ENCODE measurements around the gene LMNTD2.

Gene LMNTD2, protein sequence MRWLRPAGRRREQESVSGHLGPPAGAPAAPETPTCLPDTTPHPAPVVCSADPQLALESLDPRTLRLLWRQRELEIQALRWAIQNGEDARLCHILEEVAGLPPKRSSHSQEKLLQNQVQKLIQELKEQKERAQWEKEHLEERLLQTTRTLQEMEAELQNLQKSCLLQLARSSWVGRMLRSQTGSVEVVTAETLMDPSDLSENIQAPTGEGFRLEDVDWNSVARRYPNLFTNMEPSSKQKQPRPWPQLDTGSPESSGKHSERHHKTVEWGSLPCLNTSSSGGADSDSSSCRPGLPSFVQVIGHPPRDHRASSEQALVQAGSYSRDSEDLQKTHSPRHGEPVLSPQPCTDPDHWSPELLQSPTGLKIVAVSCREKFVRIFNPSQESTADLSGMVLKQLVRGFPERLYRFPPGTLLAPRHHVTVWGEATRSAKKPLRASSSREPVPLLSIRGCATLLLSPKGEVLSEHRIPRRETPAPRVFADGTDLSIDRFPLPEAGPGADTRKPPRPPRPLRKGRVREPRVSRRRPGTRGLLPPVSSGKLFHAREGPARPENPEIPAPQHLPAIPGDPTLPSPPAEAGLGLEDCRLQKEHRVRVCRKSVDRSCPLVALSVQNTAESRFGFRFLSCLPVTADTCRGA

GRCh38 chr11:560305-561147 lies at the start of gene LMNTD2, which contains the start of gene RASSF7:
LMNTD2 (minus strand) TSS chr11:560738; CDS start chr11:560716, 22 bp downstream.
RASSF7 (plus strand) TSS chr11:560970; CDS start chr11:561769, 799 bp downstream.
- peak; percentile 81 for DNase-seq

GRCh38 chr11:609341-609811 lies 48.8 kb upstream of the LMNTD2 start:
- DNase-seq: no peak

DNA sequence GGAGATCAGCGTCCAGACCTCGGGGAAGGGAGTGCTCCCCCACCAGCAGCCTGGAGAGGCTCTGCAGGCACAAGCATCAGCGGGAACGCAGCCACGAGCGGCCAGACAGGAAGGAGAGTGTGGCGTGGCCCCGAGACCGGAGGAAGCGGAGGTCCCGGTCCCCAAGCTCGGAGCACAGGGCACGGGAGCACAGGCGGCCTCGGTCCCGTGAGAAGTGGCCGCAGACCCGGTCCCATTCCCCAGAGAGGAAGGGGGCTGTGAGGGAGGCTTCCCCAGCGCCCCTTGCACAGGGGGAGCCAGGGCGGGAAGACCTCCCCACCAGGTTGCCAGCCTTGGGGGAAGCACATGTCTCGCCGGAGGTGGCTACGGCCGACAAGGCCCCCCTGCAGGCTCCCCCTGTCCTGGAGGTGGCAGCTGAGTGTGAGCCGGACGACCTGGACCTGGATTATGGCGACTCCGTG lies 48.3 kb upstream of the LMNTD2 start:
- DNase-seq: no peak

- no peak for DNase-seq
Observed at GRCh38 chr11:607971-608659, 47.6 kb upstream of the LMNTD2 start.

DNA sequence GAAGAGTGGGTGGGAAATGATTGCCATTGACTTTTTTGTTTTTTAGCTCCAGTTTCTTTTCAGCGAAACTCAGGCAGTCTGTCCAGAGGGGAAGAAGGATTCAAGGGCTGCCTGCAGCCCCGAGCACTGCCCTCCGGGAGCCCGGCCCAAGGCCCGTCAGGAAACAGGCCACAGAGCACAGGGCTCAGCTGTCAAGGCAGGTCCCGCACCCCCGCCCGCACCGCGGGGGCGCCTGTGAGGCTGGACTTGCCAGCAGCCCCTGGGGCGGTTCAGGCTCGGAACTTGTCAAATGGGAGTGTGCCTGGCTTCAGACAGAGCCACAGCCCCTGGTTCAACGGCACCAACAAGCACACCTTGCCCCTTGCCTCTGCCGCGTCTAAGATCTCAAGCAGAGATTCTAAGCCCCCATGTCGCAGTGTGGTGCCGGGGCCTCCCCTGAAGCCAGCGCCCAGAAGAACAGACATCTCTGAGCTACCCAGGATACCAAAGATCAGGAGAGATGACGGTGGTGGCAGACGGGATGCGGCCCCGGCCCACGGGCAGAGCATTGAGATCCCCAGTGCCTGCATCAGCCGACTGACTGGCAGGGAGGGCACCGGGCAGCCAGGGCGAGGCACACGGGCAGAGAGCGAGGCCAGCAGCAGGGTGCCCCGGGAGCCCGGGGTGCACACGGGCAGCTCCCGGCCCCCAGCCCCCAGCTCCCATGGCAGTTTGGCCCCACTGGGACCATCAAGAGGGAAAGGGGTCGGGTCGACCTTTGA lies 46.7 kb upstream of the LMNTD2 start:
- DNase-seq: no peak

DNA sequence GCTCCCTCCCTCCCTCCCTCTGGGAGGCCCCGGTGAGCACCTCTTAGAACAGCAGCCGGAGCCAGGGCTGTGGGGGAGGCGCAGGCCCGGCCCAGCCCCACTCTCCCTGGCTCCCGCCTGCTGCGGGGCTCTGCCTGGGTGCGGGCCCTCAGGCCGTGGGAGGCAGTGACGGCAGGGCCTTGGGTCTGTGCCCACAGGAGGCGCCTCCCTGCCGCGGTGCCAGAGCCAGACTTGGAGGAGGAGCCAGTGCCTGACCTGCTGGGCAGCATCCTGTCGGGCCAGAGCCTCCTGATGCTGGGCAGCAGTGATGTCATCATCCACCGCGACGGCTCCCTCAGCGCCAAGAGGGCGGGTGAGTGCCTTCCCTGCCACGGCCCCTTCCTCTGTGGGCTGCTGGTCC lies 45.7 kb upstream of the LMNTD2 start:
- no peak for DNase-seq

- no peak for DNase-seq
Observed at GRCh38 chr11:605286-606129, 45.0 kb upstream of the LMNTD2 start.

DNA sequence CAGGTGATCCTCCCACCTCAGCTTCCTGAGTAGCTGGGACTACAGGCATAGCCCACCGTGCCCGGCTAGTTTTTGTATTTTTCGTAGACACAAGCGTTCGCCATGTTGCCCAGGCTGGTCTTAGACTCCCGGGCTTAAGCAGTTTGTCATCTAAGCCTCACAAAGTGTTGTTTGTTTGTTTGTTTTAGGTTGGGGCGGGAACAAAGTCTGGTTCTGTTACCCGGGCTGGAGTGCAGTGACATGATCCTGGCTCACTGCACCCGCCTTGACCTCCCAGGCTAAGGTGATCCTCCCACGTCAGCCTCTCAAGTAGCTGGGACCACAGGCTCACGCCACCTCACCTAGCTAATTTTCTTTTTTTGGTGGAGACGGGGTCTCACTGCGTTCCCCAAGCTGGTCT lies 42.6 kb upstream of the LMNTD2 start:
- DNase-seq: no peak

- no peak for DNase-seq
Observed at GRCh38 chr11:601573-602245, 41.2 kb upstream of the LMNTD2 start.

DNA sequence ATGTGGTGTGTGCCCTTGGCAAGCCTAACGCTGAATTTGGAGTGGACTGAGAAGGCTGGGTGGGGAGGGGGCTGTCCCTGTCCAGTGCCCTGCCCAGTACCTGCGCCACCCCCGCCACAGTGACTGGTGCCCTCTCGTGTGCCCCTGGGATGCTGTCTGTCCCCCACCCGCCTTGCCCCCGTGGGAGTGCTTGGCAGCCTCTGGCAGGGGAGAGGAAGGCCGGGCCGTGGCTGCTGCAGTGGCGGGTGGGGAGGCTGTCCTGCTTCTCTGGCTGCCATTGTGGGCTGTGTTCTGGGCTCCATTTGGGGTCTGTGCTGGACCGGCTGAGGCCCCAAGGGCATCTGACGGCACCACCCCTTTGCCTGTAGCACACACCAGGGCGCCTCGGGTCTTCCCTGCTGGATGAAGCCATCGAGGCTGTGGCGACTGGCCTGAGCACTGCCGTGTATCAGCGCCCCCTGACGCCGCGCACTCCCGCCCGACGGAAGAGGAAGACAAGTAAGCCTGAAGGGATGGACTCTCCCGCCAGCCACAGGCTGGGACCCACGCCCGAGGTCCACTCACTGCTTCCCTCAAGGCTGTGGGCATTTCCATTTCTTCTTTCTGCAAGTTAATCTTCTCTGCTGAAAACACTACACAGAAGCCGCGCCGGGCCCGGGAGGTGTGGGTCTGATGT lies 37.6 kb upstream of the LMNTD2 start:
- no peak for DNase-seq

DNA sequence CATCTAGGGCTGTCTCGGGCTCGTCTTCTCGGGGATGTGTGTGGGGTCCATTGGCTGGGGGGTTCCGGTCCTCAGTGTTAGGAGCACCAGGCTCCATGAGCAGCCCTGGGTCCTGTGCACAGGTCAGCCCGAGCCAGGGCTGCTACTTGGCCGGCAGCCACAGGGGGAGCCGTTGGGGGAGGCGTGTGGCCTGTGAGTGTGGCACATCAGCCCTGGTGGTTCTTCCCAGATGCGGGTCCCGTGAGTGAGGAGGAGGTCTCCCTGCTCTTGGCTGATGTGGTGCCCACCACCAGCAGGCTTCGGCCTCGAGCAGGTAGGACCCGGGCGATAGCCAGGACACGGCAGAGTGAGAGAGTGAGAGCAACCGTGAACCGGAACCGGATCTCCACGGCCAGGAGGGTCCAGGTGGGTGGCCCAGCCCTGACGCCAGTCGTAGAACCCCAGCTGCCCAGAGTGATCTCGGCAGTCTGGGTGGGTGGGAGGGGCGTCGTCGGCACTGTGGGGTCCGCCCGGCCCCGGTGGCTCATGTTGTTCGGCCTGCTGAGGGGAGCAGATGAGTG lies 36.7 kb upstream of the LMNTD2 start:
- DNase-seq: no peak

DNA sequence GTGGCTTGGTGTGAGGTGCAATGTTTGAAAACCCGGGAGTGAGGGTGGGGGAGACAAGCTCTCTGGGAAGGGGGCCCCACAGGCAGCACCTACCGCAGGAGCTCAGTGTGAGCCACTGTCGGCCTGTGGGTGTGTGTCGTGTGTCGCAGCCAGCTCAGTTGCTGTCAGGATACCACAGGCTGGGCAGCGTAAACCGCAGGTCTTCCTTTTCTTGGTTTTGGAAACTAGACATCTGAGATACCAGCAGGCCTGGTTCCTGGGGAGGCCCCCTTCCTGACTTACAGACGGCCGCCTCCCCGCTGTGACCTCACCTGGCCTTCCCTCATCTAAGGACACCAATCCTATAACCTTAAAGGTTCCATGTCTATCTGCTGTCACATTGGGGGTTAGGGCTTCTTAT lies 35.8 kb upstream of the LMNTD2 start:
- DNase-seq: no peak

- DNase-seq: no peak
Observed at GRCh38 chr11:595400-595799, 34.9 kb upstream of the LMNTD2 start.

DNA sequence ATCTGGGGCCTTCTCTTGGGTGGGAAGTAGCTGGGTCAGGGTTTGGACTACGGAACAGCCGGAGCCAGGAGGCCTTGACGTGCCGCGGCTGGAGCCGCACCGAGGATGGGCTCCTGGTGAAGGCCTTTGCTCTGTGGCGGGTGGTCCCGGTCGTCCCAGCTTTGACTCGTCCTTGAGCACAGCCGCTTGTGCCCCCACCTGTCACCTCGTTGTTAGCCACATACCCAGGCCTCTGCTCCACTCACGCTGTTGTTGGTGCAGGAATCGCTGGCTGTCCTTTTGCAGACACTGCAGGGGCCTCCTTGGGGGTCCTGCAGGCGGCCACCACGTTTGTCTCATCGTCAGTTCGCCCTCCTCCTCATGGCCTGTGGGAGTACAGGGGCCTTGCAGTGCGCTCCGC lies 32.8 kb upstream of the LMNTD2 start:
- no peak for DNase-seq

DNA sequence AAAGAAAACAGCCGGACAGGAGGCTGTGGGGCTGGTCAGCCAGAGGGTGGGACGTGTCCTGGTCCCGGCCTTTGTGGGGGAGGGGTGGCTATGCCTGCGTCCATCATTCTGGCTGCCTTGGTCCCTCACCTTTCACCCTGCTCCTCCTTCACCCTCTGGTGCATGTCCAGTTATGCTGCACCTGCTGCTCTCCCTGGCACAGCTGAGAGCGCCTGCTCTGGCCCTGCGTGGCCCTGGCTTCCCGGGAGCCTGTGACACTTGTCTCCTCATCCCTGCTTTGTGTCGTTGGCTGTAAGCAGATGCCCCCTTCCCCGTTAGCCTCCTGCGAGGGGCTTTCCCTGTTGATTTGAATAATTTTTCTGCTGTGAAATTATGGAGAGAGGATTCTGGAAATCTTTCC lies 32.4 kb upstream of the LMNTD2 start:
- DNase-seq: no peak

DNA sequence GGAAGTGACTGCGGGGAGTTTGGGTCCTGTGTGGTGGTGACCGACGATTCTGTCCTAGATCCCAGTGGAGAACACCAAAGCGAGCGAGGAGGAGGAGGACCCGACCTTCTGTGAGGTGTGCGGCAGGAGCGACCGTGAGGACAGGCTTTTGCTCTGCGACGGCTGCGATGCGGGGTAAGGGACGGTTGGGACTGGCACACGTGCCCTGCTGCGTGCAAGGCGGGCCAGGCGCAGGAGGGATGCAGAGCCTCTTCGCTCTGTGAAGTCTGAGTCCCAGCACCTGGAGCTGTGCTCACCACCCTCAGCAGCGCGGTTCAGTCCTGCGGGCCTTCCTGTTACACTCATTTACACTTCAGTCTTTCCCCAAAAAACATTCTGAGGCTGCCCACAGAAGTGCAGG lies 32.0 kb upstream of the LMNTD2 start:
- no peak for DNase-seq

DNA sequence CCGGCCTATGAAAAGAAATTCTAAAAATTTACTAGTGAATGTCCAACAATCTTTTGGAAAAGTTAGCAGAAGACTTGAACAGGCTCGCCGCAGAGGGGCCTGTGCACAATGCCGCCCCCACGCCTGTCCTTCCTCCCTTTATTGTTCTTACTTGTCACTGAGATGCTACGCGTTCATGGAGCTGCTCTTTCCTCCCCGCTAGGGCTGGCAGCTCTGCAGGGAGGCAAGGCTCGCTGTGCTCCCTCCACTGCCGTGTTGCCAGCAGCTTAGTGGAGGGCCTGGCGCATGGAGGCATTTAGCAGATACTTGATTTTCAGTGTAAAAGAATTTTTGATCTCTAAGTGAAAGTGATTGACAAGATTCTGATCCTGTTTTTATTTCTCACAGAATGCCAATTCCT lies 30.5 kb upstream of the LMNTD2 start:
- no peak for DNase-seq

DNA sequence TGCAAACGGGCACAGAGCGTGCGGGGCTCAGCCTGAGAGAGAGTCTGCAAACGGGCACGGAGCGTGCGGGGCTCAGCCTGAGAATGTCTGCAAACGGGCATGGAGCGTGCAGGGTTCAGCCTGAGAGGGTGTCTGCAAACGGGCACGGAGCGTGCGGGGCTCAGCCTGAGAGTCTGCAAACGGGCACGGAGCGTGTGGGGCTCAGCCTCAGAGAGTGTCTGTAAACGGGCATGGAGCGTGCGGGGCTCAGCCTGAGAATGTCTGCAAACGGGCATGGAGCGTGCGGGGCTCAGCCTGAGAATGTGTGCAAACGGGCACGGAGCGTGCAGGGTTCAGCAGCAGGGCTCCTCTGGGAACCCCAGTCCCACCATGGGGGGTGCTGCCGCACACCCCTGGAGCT lies 29.3 kb upstream of the LMNTD2 start:
- no peak for DNase-seq

GRCh38 chr11:587978-588380 lies 27.4 kb upstream of the LMNTD2 start:
- no peak for DNase-seq
